Fibroblast of lung (primary cell): Measurements from ENCODE around the gene SFN. TPM values are rescaled to one million over a fixed set of nuclear protein-coding genes. Genes with fewer than 3 reads are reported as not detected.

Experiments used
- DNase-seq, 2 donors: peaks; one replicate each; pipeline versions ENCODE4 v3.0.0 to v3.0.0-alpha.2; 2010; ENCODE audit warnings: low read depth in 2 of 2
- H2AFZ ChIP-seq: 2 replicates; pipeline ENCODE4 v1.5.1; 2012; ENCODE audit warnings: low read length, control low read depth, inconsistent platforms
- H3K27ac ChIP-seq: 2 replicates; pipeline ENCODE4 v1.5.1; 2011; ENCODE audit warnings: low read length, control low read depth; ENCODE audit not compliant: insufficient read depth
- H3K27me3 ChIP-seq: 2 replicates; pipeline ENCODE4 v1.5.1; 2011; ENCODE audit warnings: mild to moderate bottlenecking, low read length; ENCODE audit not compliant: control insufficient read depth, insufficient read depth
- H3K36me3 ChIP-seq: 2 replicates; pipeline ENCODE4 v1.5.1; 2011; ENCODE audit warnings: low read length; ENCODE audit not compliant: control insufficient read depth, insufficient read depth
- H3K4me1 ChIP-seq: 2 replicates; pipeline ENCODE4 v1.5.1; 2011; ENCODE audit warnings: low read length; ENCODE audit not compliant: control insufficient read depth, insufficient read depth; ENCODE audit errors: extremely low read depth
- H3K4me2 ChIP-seq: 2 replicates; pipeline ENCODE4 v1.5.1; 2011; ENCODE audit warnings: low read length, control low read depth; ENCODE audit not compliant: insufficient read depth; ENCODE audit errors: extremely low read depth
- H3K4me3 ChIP-seq, 4 experiments: fragments of 200-600 bp in 1 of 4; sonication (generic) in 1 of 4; replicated peaks in 1 of 4; 2 replicates each; pipeline ENCODE4 v1.5.1; 2011 to 2016; ENCODE audit warnings: low read length in 4 of 4, low read depth in 3 of 4, mild to moderate bottlenecking in 3 of 4, control low read depth in 2 of 4, inconsistent platforms in 1 of 4, mixed read lengths in 1 of 4; ENCODE audit not compliant: insufficient read depth in 1 of 4; ENCODE audit errors: control extremely low read depth in 1 of 4
- H3K79me2 ChIP-seq: 2 replicates; pipeline ENCODE4 v1.5.1; 2012; ENCODE audit warnings: mild to moderate bottlenecking, low read length, inconsistent platforms; ENCODE audit not compliant: control insufficient read depth, insufficient read depth
- H3K9ac ChIP-seq: 2 replicates; pipeline ENCODE4 v1.5.1; 2011; ENCODE audit warnings: mild to moderate bottlenecking, low read length, control low read depth; ENCODE audit not compliant: insufficient read depth
- H3K9me3 ChIP-seq: 2 replicates; pipeline ENCODE4 v1.5.1; 2012; ENCODE audit warnings: low read depth, low read length; ENCODE audit not compliant: control insufficient read depth, insufficient read depth
- H4K20me1 ChIP-seq: 2 replicates; pipeline ENCODE4 v1.5.1; 2011; ENCODE audit warnings: low read length; ENCODE audit not compliant: control insufficient read depth, insufficient read depth; ENCODE audit errors: extremely low read depth
- EZH2 ChIP-seq: IDR thresholded peaks from 2 replicates; pipeline ENCODE4 v1.5.1; 2012; ENCODE audit warnings: low read length, control low read depth, mild to moderate bottlenecking; ENCODE audit errors: missing control alignments
- polyA plus RNA-seq, 2 donors: library from polyadenylated mRNA; depleted of rRNA in 1 of 2; stranded (reverse) in 1 of 2; unstranded in 1 of 2; fragments of >200 nt; gene quantifications; 2 replicates each; pipeline ENCODE4 v1.2.1, GENCODE V29; 2011 to 2012; ENCODE audit warnings: missing spikeins in 1 of 2
- total RNA-seq: library from RNA; depleted of rRNA; stranded (reverse); fragments of >200 nt; gene quantifications from 2 replicates; pipeline ENCODE4 v1.2.1, GENCODE V29; 2014
- TF ChIP-seq, protein P1 (sequence below), 2 donors: IDR thresholded peaks in 1 of 2; conservative IDR thresholded peaks in 1 of 2; 1 replicate in 1 of 2; 2 replicates in 1 of 2; pipeline ENCODE4 v1.5.1; 2011 to 2012; ENCODE audit warnings: low read length in 2 of 2, control low read depth in 1 of 2, inconsistent platforms in 1 of 2, low read depth in 1 of 2, mild to moderate bottlenecking in 1 of 2

SFN gene
- total and polyA plus RNA-seq, 2 donors (not counting 1 experiment from before 2014, with no cell fraction given), result 0.19 TPM; not detected in 1

GRCh38 chr1:26852701-26853100 is 10.2 kb upstream of the SFN start:
- Histone ChIP-seq H3K79me2 (no peaks in the 10 kb centered on the region), H3K36me3 (peaks cover 24% of the 10 kb centered on the region), H3K9me3 (no peaks in the 10 kb centered on the region), H3K4me1 (peaks cover 17% of the 10 kb centered on the region), H3K4me3 (no peak overlapping the region), H3K9ac (no peak overlapping the region), H2AFZ (no peak overlapping the region), H3K4me2 (no peak overlapping the region), H3K27ac (no peak overlapping the region), H4K20me1 (no peaks in the 10 kb centered on the region), H3K27me3 (no peaks in the 10 kb centered on the region)
- no peak for TF ChIP-seq EZH2
- TF ChIP-seq, protein P1, sequence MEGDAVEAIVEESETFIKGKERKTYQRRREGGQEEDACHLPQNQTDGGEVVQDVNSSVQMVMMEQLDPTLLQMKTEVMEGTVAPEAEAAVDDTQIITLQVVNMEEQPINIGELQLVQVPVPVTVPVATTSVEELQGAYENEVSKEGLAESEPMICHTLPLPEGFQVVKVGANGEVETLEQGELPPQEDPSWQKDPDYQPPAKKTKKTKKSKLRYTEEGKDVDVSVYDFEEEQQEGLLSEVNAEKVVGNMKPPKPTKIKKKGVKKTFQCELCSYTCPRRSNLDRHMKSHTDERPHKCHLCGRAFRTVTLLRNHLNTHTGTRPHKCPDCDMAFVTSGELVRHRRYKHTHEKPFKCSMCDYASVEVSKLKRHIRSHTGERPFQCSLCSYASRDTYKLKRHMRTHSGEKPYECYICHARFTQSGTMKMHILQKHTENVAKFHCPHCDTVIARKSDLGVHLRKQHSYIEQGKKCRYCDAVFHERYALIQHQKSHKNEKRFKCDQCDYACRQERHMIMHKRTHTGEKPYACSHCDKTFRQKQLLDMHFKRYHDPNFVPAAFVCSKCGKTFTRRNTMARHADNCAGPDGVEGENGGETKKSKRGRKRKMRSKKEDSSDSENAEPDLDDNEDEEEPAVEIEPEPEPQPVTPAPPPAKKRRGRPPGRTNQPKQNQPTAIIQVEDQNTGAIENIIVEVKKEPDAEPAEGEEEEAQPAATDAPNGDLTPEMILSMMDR (conservative IDR thresholded peaks at IDR 0.05 in 1 of 2, IDR thresholded peaks at IDR 0.05 in 1 of 2; ENCODE audit: low read depth in 1 of 2, low read length in 2 of 2), result no peak
- DNase-seq, result no peak

- TF ChIP-seq, protein P1 (conservative IDR thresholded peaks at IDR 0.05 in 1 of 2, IDR thresholded peaks at IDR 0.05 in 1 of 2; ENCODE audit: low read depth in 1 of 2, low read length in 2 of 2), result peak; percentile 87 to 94
- TF ChIP-seq EZH2, result no peak
- H2AFZ ChIP-seq, result no peak overlapping the region
- no peaks in the 10 kb centered on the region for H3K9me3 ChIP-seq
- no peak overlapping the region for H3K9ac ChIP-seq
- no peak overlapping the region for H3K4me3 ChIP-seq
- H3K4me1 ChIP-seq, result peaks cover 17% of the 10 kb centered on the region
- peak; percentile 70 to 82 for DNase-seq
- no peaks in the 10 kb centered on the region for H3K27me3 ChIP-seq
- H3K4me2 ChIP-seq, result no peak overlapping the region
- H3K27ac ChIP-seq, result peak overlapping the region; percentile 49
- no peaks in the 10 kb centered on the region for H4K20me1 ChIP-seq
- no peaks in the 10 kb centered on the region for H3K79me2 ChIP-seq
- H3K36me3 ChIP-seq, result peaks cover 24% of the 10 kb centered on the region
Measured at GRCh38 chr1:26853156-26853555, 9.8 kb upstream of the SFN start.

GRCh38 chr1:26853600-26853999 is 9.3 kb upstream of the SFN start:
- H3K27ac ChIP-seq, result peak overlapping the region; percentile 49
- no peaks in the 10 kb centered on the region for H4K20me1 ChIP-seq
- H3K4me3 ChIP-seq, result no peak overlapping the region
- H3K79me2 ChIP-seq, result no peaks in the 10 kb centered on the region
- H3K9me3 ChIP-seq, result no peaks in the 10 kb centered on the region
- H2AFZ ChIP-seq, result no peak overlapping the region
- peaks cover 24% of the 10 kb centered on the region for H3K36me3 ChIP-seq
- TF ChIP-seq EZH2, result no peak
- TF ChIP-seq, protein P1 (conservative IDR thresholded peaks at IDR 0.05 in 1 of 2, IDR thresholded peaks at IDR 0.05 in 1 of 2; ENCODE audit: low read depth in 1 of 2, low read length in 2 of 2), result no peak
- H3K27me3 ChIP-seq, result no peaks in the 10 kb centered on the region
- H3K4me1 ChIP-seq, result peaks cover 14% of the 10 kb centered on the region
- H3K4me2 ChIP-seq, result no peak overlapping the region
- DNase-seq, result no peak
- H3K9ac ChIP-seq, result no peak overlapping the region
